Mucosa of descending colon (tissue), 3 donors: ENCODE results near the gene NPAS3. TPM values are rescaled to one million over a fixed set of nuclear protein-coding genes. Genes with fewer than 3 reads are reported as not detected.

Source experiments
- ATAC-seq: fragments of 200-7000 bp; cut with Tn5 transposase; one replicate; pipeline ENCODE4 v1.9.1; 2020; ENCODE audit warnings: mild to moderate bottlenecking, moderate library complexity
- DNase-seq, 3 donors: peaks; one replicate each; pipeline ENCODE4 v3.0.0-alpha.2; 2020
- H3K36me3 ChIP-seq: fragments of 200-600 bp; one replicate; pipeline ENCODE4 v1.8.0; 2021; ENCODE audit warnings: low read depth, mild to moderate bottlenecking
- H3K4me1 ChIP-seq: fragments of 200-600 bp; one replicate; pipeline ENCODE4 v1.8.0; 2021; ENCODE audit warnings: low read depth, mild to moderate bottlenecking
- H3K4me3 ChIP-seq: fragments of 200-600 bp; one replicate; pipeline ENCODE4 v1.8.0; 2021; ENCODE audit warnings: mild to moderate bottlenecking
- H3K9me3 ChIP-seq: fragments of 200-600 bp; one replicate; pipeline ENCODE4 v1.8.0; 2021; ENCODE audit warnings: mild to moderate bottlenecking
- intact Hi-C, 2 donors: fragments of 100-400 bp; cut with DNase I in 1 of 2; cut with micrococcal nuclease in 1 of 2; formaldehyde crosslinking; loops; one replicate each; pipeline versions ENCODE4 v1.11.0 to v1.11.1; 2022; cut with DNase I, micrococcal nuclease
- total RNA-seq, 3 donors: library from RNA; stranded (reverse); fragmentation: NEBNext Ultra II Directional in 2 of 3; extraction: Animal tissue kit (Norgen Biotek cat#: 25700) in 2 of 3; gene quantifications; one replicate each; pipeline versions ENCODE4 v1.2.1 to v1.2.4, GENCODE V29; 2021 to 2023
- TF ChIP-seq, protein P1 (sequence below): fragments of 200-600 bp; IDR thresholded peaks from one replicate; pipeline ENCODE4 v1.8.0; 2022; ENCODE audit warnings: antibody characterized with exemption, mild to moderate bottlenecking
- donor health status: DM: no; HTN: no; CAD: no; lungs with moderate emphysema.
- donor health status: DM: no; HTN: no; CAD: no.
- donor health status: DM: no; HTN: yes; CAD: no.

Gene NPAS3
- total RNA-seq, 3 donors from 2014 or later: 0.65 to 9.7 (median 2.0) TPM

DNA sequence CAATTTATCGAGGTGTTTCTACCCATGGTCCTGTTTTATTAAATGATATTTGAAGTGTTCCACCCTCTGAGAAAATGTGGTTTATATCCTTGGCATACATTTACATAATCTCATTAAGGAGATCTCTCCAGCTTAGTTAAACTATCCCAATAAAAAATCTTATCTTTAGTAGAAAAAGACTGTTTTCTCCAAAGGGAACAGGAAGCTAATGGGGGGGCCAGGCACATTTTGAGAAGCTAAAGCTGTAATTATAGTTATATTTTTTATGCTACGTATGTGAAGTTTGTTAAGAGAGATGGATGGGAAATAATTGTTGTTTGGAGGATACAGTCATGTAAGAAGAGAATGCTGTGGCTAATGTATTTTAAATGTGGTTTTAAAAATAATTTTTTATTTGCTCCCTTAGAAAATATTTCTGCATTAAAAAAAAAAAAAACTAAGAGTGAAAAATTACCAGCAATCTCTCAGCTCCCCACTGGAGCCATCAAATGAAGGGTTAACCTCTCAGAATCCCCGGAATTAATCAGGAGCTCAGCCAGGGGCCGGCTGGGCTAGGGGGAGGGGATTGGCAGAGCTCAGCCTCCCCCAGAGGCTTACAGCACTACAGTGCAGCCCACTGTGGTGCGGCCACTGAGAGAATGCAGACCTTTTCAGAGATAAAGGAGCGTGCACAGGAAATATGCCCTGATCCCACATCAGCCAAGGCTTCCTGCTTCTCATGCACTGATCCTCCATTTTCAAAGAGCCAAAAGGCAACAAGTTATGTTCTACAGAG lies 826.4 kb downstream of the NPAS3 start:
- ATAC-seq (no peak), DNase-seq (no peak)
- Histone ChIP-seq H3K4me3 (no peak overlapping the region), H3K9me3 (no peaks in the 10 kb centered on the region), H3K4me1 (no peaks in the 10 kb centered on the region), H3K36me3 (no peaks in the 10 kb centered on the region)
- intact Hi-C loops: no loop called here
- TF ChIP-seq, protein P1, sequence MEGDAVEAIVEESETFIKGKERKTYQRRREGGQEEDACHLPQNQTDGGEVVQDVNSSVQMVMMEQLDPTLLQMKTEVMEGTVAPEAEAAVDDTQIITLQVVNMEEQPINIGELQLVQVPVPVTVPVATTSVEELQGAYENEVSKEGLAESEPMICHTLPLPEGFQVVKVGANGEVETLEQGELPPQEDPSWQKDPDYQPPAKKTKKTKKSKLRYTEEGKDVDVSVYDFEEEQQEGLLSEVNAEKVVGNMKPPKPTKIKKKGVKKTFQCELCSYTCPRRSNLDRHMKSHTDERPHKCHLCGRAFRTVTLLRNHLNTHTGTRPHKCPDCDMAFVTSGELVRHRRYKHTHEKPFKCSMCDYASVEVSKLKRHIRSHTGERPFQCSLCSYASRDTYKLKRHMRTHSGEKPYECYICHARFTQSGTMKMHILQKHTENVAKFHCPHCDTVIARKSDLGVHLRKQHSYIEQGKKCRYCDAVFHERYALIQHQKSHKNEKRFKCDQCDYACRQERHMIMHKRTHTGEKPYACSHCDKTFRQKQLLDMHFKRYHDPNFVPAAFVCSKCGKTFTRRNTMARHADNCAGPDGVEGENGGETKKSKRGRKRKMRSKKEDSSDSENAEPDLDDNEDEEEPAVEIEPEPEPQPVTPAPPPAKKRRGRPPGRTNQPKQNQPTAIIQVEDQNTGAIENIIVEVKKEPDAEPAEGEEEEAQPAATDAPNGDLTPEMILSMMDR: no peak

DNA sequence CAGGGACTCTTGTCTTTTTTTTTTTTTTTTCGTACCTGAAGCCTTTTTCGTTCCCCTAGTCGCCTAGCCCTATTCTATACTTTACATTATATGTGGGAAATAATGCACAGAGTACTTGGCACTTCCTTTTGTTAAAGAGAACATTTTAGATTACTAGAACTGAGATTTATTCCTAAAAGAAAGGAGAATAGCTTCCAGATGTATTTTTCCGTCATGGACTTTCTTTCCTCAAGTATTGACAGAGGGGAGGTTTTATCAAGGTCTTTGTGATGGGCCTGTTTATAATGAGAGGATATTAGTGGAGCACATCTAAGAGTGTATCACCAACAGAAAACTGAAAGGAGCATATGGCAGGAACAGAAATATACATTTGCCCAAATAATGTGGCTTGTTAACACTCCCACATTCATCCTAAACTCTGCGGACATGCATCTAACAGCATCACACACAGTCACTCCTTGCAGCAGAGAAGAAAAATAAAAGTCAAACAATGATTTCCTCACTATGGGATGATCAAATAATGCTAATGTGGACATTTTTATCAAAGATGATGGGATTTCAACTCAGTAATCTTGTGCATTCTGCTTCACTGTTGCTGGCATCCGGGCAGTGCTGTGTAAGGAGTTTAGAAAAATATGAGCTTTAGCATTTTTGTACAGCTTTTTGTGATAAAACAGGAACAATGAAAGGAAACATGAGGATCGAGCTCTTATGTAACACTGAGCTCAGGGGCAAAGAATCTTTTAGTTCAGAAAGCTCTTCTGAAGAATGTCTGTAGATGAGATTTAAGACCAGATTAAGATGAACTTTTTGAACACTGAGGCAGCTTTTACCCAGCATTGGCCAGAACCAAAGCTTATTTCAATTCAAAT lies 829.1 kb downstream of the NPAS3 start:
- H3K9me3 ChIP-seq: no peaks in the 10 kb centered on the region
- no peak for DNase-seq
- intact Hi-C loops: no loop called here
- no peak overlapping the region for H3K4me3 ChIP-seq
- no peaks in the 10 kb centered on the region for H3K4me1 ChIP-seq
- ATAC-seq: no peak
- H3K36me3 ChIP-seq: no peaks in the 10 kb centered on the region
- TF ChIP-seq, protein P1: no peak

DNA sequence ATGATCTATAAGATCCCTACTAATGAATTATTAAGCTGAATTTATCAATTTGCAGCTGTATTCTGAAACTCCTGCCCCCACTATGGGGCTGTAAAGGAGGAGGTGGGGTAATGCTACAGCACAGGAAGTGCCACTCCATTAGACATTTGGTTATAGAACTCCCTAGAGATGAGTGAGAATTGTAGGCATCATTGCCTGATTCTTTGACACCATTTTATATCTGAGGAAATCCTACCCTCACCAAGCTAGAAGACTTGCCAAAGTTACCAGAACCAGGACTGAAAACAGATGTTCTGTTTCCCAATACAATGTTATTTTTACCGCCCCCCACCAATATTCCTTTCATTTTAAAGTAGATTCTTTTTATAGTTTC lies 829.8 kb downstream of the NPAS3 start:
- H3K4me3 ChIP-seq: no peak overlapping the region
- H3K36me3 ChIP-seq: no peaks in the 10 kb centered on the region
- DNase-seq: no peak
- ATAC-seq: no peak
- H3K4me1 ChIP-seq: no peaks in the 10 kb centered on the region
- intact Hi-C loops: no loop called here
- no peaks in the 10 kb centered on the region for H3K9me3 ChIP-seq
- TF ChIP-seq, protein P1: no peak

DNA sequence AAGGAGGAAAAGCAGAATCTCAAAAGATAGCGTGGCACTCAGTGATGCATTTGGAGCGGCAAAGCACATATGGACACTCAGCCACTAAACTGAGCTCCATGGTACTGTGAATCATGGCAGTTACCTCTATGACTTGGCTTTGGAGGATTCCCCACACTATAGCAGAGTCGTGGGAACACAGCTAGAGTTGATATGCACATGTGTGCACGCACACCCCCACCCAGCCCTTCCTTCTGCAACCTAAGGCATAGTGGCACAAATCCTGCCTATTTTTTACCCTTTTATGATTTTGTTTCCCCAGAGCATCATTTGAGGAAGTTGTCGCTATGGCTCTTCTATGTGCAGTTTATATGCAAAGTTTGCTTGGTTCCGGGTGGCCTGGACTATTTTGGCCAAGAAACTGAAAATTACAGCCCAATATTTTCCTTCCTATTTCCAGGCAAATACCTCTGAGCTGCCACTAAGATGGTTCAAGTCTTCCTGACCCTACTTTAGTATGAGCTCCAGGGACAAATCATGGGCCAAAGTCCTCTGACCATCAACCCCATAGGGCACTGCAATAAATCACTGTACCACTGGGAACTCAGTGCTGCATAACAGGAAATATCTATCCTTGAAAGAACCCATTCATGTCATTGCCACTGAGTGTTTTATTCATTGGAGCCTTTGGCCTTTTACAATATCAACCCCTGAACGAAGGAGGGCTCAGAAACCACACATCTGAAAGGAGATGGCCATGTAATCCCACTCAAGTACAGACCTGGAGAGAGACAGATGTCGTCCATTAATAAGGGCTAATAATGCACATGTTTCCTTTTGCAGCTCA lies 834.7 kb downstream of the NPAS3 start:
- no peak for DNase-seq
- no peak for ATAC-seq
- TF ChIP-seq, protein P1: no peak
- H3K36me3 ChIP-seq: no peaks in the 10 kb centered on the region
- no peaks in the 10 kb centered on the region for H3K4me1 ChIP-seq
- intact Hi-C loops: no loop called here
- no peaks in the 10 kb centered on the region for H3K9me3 ChIP-seq
- H3K4me3 ChIP-seq: no peak overlapping the region

DNA sequence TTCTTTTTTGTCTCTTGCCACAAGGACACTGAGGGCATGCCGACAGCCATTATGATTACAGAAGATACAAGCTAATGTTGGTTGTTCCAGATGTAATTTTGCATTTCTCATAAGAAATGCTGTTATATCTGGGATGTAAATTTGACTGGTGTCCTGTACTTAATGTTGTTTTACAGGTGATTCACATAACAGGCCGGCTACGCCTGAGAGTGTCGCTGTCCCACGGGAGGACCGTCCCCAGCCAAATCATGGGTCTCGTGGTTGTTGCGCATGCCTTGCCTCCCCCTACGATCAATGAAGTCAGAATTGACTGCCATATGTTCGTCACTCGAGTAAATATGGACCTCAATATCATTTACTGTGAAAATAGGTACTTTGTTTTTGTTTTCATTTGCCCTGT lies 835.5 kb downstream of the NPAS3 start:
- no peak for ATAC-seq
- DNase-seq: no peak

More for the DNA sequence above, 835.5 kb downstream of the NPAS3 start:
- Histone ChIP-seq H3K4me1 (no peaks in the 10 kb centered on the region), H3K9me3 (no peaks in the 10 kb centered on the region), H3K4me3 (no peak overlapping the region), H3K36me3 (no peaks in the 10 kb centered on the region)
- intact Hi-C loops: no loop called here
- TF ChIP-seq, protein P1: no peak
